PFSK-1 (cell line): ENCODE data around the gene APOA4.

Experiments
- FOXP2 ChIP-seq: optimal IDR thresholded peaks from 2 replicates; pipeline ENCODE3; 2011; ENCODE audit warnings: borderline replicate concordance, control low read depth, inconsistent platforms; ENCODE audit not compliant: insufficient read depth; ENCODE audit errors: extremely low read length, extremely low read depth
- POLR2AphosphoS5 ChIP-seq: IDR thresholded peaks from 2 replicates; pipeline ENCODE4 v1.6.1; 2012; ENCODE audit warnings: low read depth, mild to moderate bottlenecking, control low read depth, low read length, moderate library complexity
- REST ChIP-seq, 2 experiments: IDR thresholded peaks; 2 replicates each; pipeline versions ENCODE4 v1.6.1 to v1.8.0; 2011 to 2012; ENCODE audit warnings: low read depth in 2 of 2, low read length in 2 of 2, control low read depth in 1 of 2, inconsistent platforms in 1 of 2, mild to moderate bottlenecking in 1 of 2, moderate library complexity in 1 of 2; ENCODE audit not compliant: insufficient read depth in 1 of 2
- SIN3A ChIP-seq: IDR thresholded peaks from 2 replicates; pipeline ENCODE4 v1.6.1; 2012; ENCODE audit warnings: mild to moderate bottlenecking, low read length, moderate library complexity, borderline replicate concordance; ENCODE audit not compliant: insufficient read depth
- TAF1 ChIP-seq: IDR thresholded peaks from 2 replicates; pipeline ENCODE4 v1.6.1; 2012; ENCODE audit warnings: low read length, control low read depth, borderline replicate concordance; ENCODE audit not compliant: insufficient read depth

The APOA4 gene

DNA sequence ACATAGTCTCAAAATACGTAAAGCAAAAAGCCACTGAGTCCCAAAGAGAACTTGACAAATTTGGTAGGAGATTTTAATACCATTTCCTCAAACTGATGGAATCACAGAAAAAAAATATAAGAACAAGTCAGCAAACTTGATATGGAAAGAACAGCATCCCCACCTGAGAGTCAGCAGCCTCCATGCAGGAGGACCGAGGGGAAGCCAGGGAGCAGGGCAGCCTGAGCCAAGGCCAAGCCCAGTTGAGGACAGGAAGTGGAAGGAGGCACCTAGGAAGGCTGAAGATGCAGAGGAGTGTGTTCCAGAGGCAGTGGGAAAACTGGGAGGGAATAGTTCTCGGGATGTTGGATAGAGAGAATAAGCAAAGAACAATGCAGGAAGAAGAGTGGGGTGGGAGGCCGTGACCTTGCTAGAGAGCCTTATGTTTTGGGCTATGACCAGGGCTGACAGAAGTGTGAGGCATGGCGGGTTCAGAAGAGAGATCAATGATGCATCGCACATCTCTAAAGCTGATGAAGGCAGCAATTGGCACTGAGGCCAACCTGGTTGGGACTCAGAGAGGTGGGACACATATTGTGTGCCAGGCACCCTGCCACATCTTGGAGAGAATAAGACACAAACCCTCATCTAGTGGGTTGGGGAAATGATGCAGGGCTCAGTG lies 15.4 kb downstream of the APOA4 start:
- TF ChIP-seq TAF1 (no peak), REST (IDR thresholded peaks at IDR 0.05; ENCODE audit: insufficient read depth in 1 of 2, low read depth in 2 of 2, low read length in 2 of 2) (no peak), SIN3A (no peak), POLR2AphosphoS5 (no peak), FOXP2 (no peak)

DNA sequence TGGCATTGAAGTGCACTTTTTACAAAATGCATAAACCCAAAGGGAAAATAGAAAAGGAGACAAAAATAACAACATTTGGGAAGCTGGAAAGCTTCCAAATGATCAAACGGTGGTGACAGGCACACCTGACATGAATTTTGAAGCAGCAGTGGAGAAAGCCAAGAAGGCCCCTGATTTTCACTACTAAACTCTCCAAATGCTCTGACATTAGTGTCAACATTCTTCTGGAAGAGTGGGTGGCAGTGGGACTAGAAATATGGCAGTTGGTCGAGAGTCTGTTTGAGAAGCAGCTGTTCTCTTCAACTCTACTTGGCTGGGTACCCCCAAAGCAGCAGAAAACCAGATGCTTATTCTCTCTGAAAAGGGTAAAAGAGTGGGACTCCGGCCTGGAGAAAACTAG lies 19.1 kb downstream of the APOA4 start:
- TF ChIP-seq SIN3A (no peak), TAF1 (no peak), FOXP2 (no peak), POLR2AphosphoS5 (no peak), REST (IDR thresholded peaks at IDR 0.05; ENCODE audit: insufficient read depth in 1 of 2, low read depth in 2 of 2, low read length in 2 of 2) (no peak)

DNA sequence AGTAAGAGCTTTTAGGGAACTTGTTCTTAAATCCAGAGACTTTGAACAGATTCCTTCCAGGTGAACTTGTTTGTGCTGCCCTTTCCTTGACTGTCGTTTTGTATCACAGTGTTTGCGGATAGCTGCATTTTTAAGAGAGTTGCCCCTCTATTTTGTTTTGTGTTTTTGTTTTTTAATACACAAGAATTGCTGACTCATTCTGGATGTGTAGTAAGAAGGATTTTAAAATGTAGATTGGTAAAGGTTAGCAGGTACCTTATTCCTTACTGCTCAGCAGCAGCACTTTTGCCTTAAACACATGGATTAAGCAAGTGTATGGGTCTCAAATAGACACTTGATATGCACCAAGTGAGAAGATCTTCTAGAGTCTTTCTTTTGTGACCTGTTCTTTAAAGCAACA lies 22.5 kb downstream of the APOA4 start:
- no peak for TF ChIP-seq TAF1
- no peak for TF ChIP-seq REST (IDR thresholded peaks at IDR 0.05; ENCODE audit: insufficient read depth in 1 of 2, low read depth in 2 of 2, low read length in 2 of 2)
- TF ChIP-seq POLR2AphosphoS5: no peak
- no peak for TF ChIP-seq FOXP2
- TF ChIP-seq SIN3A: no peak

GRCh38 chr11:116798368-116798767 lies 24.7 kb downstream of the APOA4 start:
- TF ChIP-seq SIN3A: no peak

DNA sequence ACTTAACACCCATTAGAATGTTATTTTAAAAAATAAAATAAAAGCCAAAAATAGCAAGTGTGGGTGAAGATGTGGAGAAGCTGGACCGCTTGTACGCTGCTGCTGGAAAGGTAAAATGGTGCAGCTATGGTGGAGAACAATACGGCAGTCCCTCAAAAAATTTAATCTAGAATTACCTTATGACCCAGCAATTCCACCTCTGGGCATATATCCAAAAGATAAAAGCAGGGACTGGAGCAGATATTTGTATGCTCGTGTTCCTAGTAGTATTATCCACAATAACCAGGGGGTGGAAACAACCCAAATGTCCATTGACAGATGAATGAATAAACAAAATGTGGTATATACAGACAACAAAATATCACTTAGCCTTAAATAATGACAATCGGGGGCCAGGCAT lies 25.3 kb downstream of the APOA4 start:
- TF ChIP-seq REST (IDR thresholded peaks at IDR 0.05; ENCODE audit: insufficient read depth in 1 of 2, low read depth in 2 of 2, low read length in 2 of 2) (no peak), FOXP2 (no peak), POLR2AphosphoS5 (no peak), SIN3A (no peak), TAF1 (no peak)
